H9 (cell line): ENCODE measurements around the gene SEMG2. TPM values are rescaled to one million over a fixed set of nuclear protein-coding genes. Genes with fewer than 3 reads are reported as not detected.
A peak's percentile ranks its signal among the peaks of the same experiment; 100 is the strongest.

Source experiments
- DNase-seq: peaks from one replicate; pipeline ENCODE4 v3.0.0-alpha.2; 2017
- H2AFZ ChIP-seq: one replicate; pipeline ENCODE4 v1.6.1; 2013; ENCODE audit warnings: mild to moderate bottlenecking, low read length, control low read depth, moderate library complexity
- H2AK5ac ChIP-seq: 2 replicates; pipeline ENCODE4 v1.6.1; 2013; ENCODE audit warnings: low read length, control low read depth, mixed read lengths; ENCODE audit not compliant: insufficient read length
- H2BK120ac ChIP-seq: one replicate; pipeline ENCODE4 v1.6.1; 2013; ENCODE audit warnings: low read depth, mild to moderate bottlenecking, low read length, control low read depth, inconsistent platforms; ENCODE audit not compliant: poor library complexity, severe bottlenecking
- H2BK12ac ChIP-seq: 2 replicates; pipeline ENCODE4 v1.6.1; 2013; ENCODE audit warnings: low read length, control low read depth, mixed read lengths, low read depth; ENCODE audit not compliant: insufficient read length
- H2BK15ac ChIP-seq: 2 replicates; pipeline ENCODE4 v1.6.1; 2013; ENCODE audit warnings: low read depth, low read length, control low read depth
- H2BK20ac ChIP-seq: one replicate; pipeline ENCODE4 v1.6.1; 2013; ENCODE audit warnings: low read depth, mild to moderate bottlenecking, low read length, control low read depth, inconsistent platforms; ENCODE audit not compliant: poor library complexity, severe bottlenecking
- H2BK5ac ChIP-seq: 2 replicates; pipeline ENCODE4 v1.6.1; 2013; ENCODE audit warnings: low read length, control low read depth, mixed read lengths; ENCODE audit not compliant: insufficient read length
- H3K14ac ChIP-seq: 2 replicates; pipeline ENCODE4 v1.6.1; 2013; ENCODE audit warnings: low read length, control low read depth; ENCODE audit not compliant: insufficient read depth
- H3K18ac ChIP-seq: 2 replicates; pipeline ENCODE4 v1.6.1; 2013; ENCODE audit warnings: low read depth, mild to moderate bottlenecking, mixed read lengths, low read length, control low read depth; ENCODE audit not compliant: insufficient read length
- H3K23ac ChIP-seq: 2 replicates; pipeline ENCODE4 v1.6.1; 2013; ENCODE audit warnings: low read length, control low read depth, mixed read lengths, low read depth; ENCODE audit not compliant: insufficient read length
- H3K23me2 ChIP-seq: 2 replicates; pipeline ENCODE4 v1.6.1; 2013; ENCODE audit warnings: low read depth, mild to moderate bottlenecking, mixed read lengths, low read length, control low read depth; ENCODE audit not compliant: insufficient read length, poor library complexity, severe bottlenecking
- H3K27ac ChIP-seq: 2 replicates; pipeline ENCODE4 v1.5.1; 2013; ENCODE audit warnings: low read length, control low read depth, mixed read lengths, low read depth; ENCODE audit not compliant: insufficient read length
- H3K27me3 ChIP-seq: 2 replicates; pipeline ENCODE4 v1.6.1; 2013; ENCODE audit warnings: low read length, control low read depth, inconsistent platforms; ENCODE audit not compliant: insufficient read depth
- H3K4ac ChIP-seq: 2 replicates; pipeline ENCODE4 v1.6.1; 2013; ENCODE audit warnings: low read depth, mild to moderate bottlenecking, control low read depth, inconsistent platforms, low read length, moderate library complexity
- H3K4me1 ChIP-seq: 2 replicates; pipeline ENCODE4 v1.6.1; 2013; ENCODE audit warnings: low read length, control low read depth, inconsistent platforms; ENCODE audit not compliant: insufficient read depth
- H3K4me2 ChIP-seq: 2 replicates; pipeline ENCODE4 v1.6.1; 2013; ENCODE audit warnings: low read length, control low read depth, mixed read lengths; ENCODE audit not compliant: insufficient read length, insufficient read depth
- H3K56ac ChIP-seq: 2 replicates; pipeline ENCODE4 v1.6.1; 2013; ENCODE audit warnings: low read depth, mild to moderate bottlenecking, mixed read lengths, low read length, control low read depth; ENCODE audit not compliant: insufficient read length
- H3K79me1 ChIP-seq: 2 replicates; pipeline ENCODE4 v1.6.1; 2013; ENCODE audit warnings: low read depth, mild to moderate bottlenecking, moderate library complexity, low read length, control low read depth, inconsistent platforms; ENCODE audit not compliant: insufficient read depth, poor library complexity, severe bottlenecking
- H3K79me2 ChIP-seq: 2 replicates; pipeline ENCODE4 v1.6.1; 2013; ENCODE audit warnings: low read length, control low read depth, inconsistent platforms; ENCODE audit not compliant: insufficient read depth
- H3K9ac ChIP-seq: 2 replicates; pipeline ENCODE4 v1.6.1; 2013; ENCODE audit warnings: low read length, control low read depth, mixed read lengths; ENCODE audit not compliant: insufficient read length; ENCODE audit errors: extremely low read depth
- H3K9me3 ChIP-seq: one replicate; pipeline ENCODE4 v1.6.1; 2013; ENCODE audit warnings: low read depth, low read length, inconsistent platforms; ENCODE audit not compliant: control insufficient read depth
- H3T11ph ChIP-seq: one replicate; pipeline ENCODE4 v1.6.1; 2013; ENCODE audit warnings: mild to moderate bottlenecking, low read length, control low read depth, inconsistent platforms
- H4K20me1 ChIP-seq: one replicate; pipeline ENCODE4 v1.6.1; 2013; ENCODE audit not compliant: control insufficient read depth, insufficient read length, insufficient read depth
- H4K5ac ChIP-seq: 2 replicates; pipeline ENCODE4 v1.6.1; 2013; ENCODE audit warnings: low read depth, mild to moderate bottlenecking, mixed read lengths, low read length, control low read depth; ENCODE audit not compliant: insufficient read length
- H4K8ac ChIP-seq: replicated peaks from 2 replicates; pipeline ENCODE4 v1.6.1; 2013; ENCODE audit warnings: low read length, control low read depth, mixed read lengths, low read depth; ENCODE audit not compliant: insufficient read length
- H4K91ac ChIP-seq: 2 replicates; pipeline ENCODE4 v1.6.1; 2013; ENCODE audit warnings: low read depth, mild to moderate bottlenecking, moderate library complexity, mixed read lengths, low read length, control low read depth; ENCODE audit not compliant: insufficient read length
- H3K27ac Mint-ChIP-seq, 3 experiments: 2 replicates in 2 of 3; 3 replicates in 1 of 3; pipeline ENCODE4 v1.8.0; 2020 to 2021; ENCODE audit warnings: mixed read lengths in 3 of 3, mild to moderate bottlenecking in 1 of 3, moderate library complexity in 1 of 3
- H3K27me3 Mint-ChIP-seq: 2 replicates; pipeline ENCODE4 v1.8.0; 2021; ENCODE audit warnings: low read depth, mild to moderate bottlenecking, moderate library complexity, mixed read lengths
- H3K36me3 Mint-ChIP-seq, 3 experiments: 2 replicates in 2 of 3; 3 replicates in 1 of 3; pipeline ENCODE4 v1.8.0; 2020 to 2021; ENCODE audit warnings: low read depth in 3 of 3, mixed read lengths in 3 of 3; ENCODE audit not compliant: insufficient read depth in 1 of 3
- H3K4me1 Mint-ChIP-seq, 2 experiments: 2 replicates each; pipeline ENCODE4 v1.8.0; 2020; ENCODE audit warnings: mixed read lengths in 2 of 2
- H3K4me3 Mint-ChIP-seq, 2 experiments: 2 replicates in 1 of 2; 3 replicates in 1 of 2; pipeline ENCODE4 v1.8.0; 2020 to 2021; ENCODE audit warnings: mild to moderate bottlenecking in 2 of 2, mixed read lengths in 2 of 2, moderate library complexity in 1 of 2
- H3K9me3 Mint-ChIP-seq, 2 experiments: 2 replicates in 1 of 2; 3 replicates in 1 of 2; pipeline ENCODE4 v1.8.0; 2020; ENCODE audit warnings: mild to moderate bottlenecking in 2 of 2, mixed read lengths in 2 of 2, moderate library complexity in 1 of 2
- CTCF ChIP-seq: fragments of 200-600 bp; sonication (generic); conservative IDR thresholded peaks from 3 replicates; pipeline ENCODE4 v1.8.0; 2021; ENCODE audit warnings: antibody characterized with exemption, mild to moderate bottlenecking
- WGBS: extraction: QIAGEN DNeasy Blood & Tissue Kit; methylation state at CpG from one replicate; pipeline ENCODE4 v1.1.7; 2013; ENCODE audit warnings: missing lambda C conversion rate, low lambda C conversion rate, mixed read lengths; ENCODE audit not compliant: insufficient read length; ENCODE audit errors: extremely low coverage; 5-methylcytosine and 5-hydroxymethylcytosine counted together
- total RNA-seq: library from RNA; stranded (reverse); gene quantifications from 2 replicates; pipeline ENCODE4 v1.2.1, GENCODE V29; 2021

The SEMG2 gene
- total RNA-seq, 1 experiment from 2014 or later = not detected

- no peak within 1 kb of the TSS for H3K56ac ChIP-seq
- H3K4me3 Mint-ChIP-seq = no peak within 1 kb of the TSS
- no peak within 1 kb of the TSS for H4K91ac ChIP-seq
- H4K20me1 ChIP-seq = no peaks in the 10 kb centered on the region
- H2AK5ac ChIP-seq = no peak within 1 kb of the TSS
- no peak within 1 kb of the TSS for H2BK12ac ChIP-seq
- no peak within 1 kb of the TSS for H2BK120ac ChIP-seq
- H3K79me1 ChIP-seq = no peaks in the 10 kb centered on the region
- no peaks in the 10 kb centered on the region; a peak in 1 of 5 replicates for H3K9me3 Mint-ChIP-seq
- no peak within 1 kb of the TSS for H3K18ac ChIP-seq
- peaks cover 0 to 2% (median 0%) of the 10 kb centered on the region in 3 experiments; a peak in 1 of 7 replicates for H3K36me3 Mint-ChIP-seq
- peak; percentile 24 for DNase-seq
- no peak within 1 kb of the TSS for H2BK20ac ChIP-seq
- H3K9ac ChIP-seq = no peak within 1 kb of the TSS
- no CpG with 5 or more reads among the region's 1 CpG for WGBS
- H3K4me1 ChIP-seq = peaks cover 8% of the 10 kb centered on the region; the same call in 1 of the 2 replicates
- H3K4me2 ChIP-seq = peak within 1 kb of the TSS; percentile 19
- H3K27ac ChIP-seq = no peak within 1 kb of the TSS
- H3K27ac Mint-ChIP-seq = no peak within 1 kb of the TSS
- no peaks in the 10 kb centered on the region for H3K27me3 ChIP-seq
- no peak within 1 kb of the TSS for H3T11ph ChIP-seq
- no peaks in the 10 kb centered on the region for H3K79me2 ChIP-seq
- H3K14ac ChIP-seq = no peak within 1 kb of the TSS
- no peak within 1 kb of the TSS for H2BK5ac ChIP-seq
- no peak for TF ChIP-seq CTCF
- peaks cover 6% of the 10 kb centered on the region for H3K27me3 Mint-ChIP-seq
- H4K8ac ChIP-seq = no peak within 1 kb of the TSS
- H3K23me2 ChIP-seq = no peaks in the 10 kb centered on the region
- H3K9me3 ChIP-seq = no peaks in the 10 kb centered on the region
- H4K5ac ChIP-seq = no peak within 1 kb of the TSS
- peaks cover 28 to 36% of the 10 kb centered on the region in 2 experiments for H3K4me1 Mint-ChIP-seq
- H3K23ac ChIP-seq = no peak within 1 kb of the TSS
- no peak within 1 kb of the TSS for H3K4ac ChIP-seq
- H2AFZ ChIP-seq = no peak within 1 kb of the TSS
- H2BK15ac ChIP-seq = no peak within 1 kb of the TSS
Observed at GRCh38 chr20:45206725-45207124, 14.4 kb upstream of the SEMG2 start, which contains the start of gene SEMG1. Gene SEMG1 (plus strand): TSS chr20:45207033. CDS start chr20:45207054, 21 bp downstream.
